Endothelial cell of umbilical vein (primary cell): Measurements from ENCODE around the gene TRAPPC5. TPM values are rescaled to one million over a fixed set of nuclear protein-coding genes. Genes with fewer than 3 reads are reported as not detected.

Source experiments
- BruUV-seq: library from RNA; stranded (reverse); fragments of 400-500 nt; replicated peaks from 2 replicates; lab custom pipeline; 2021; lab: Mats Ljungman, UMichigan
- CTCF ChIA-PET: fragments of 300-600, 350-600 bp; sonication (Branson Sonifier 250); formaldehyde crosslinking; loops from one replicate; lab custom pipeline; 2021; ENCODE audit warnings: antibody characterized with exemption, inconsistent platforms; lab: Charles Lee
- POLR2A ChIA-PET: fragments of 300-600, 350-600 bp; sonication (Branson Sonifier 250); formaldehyde crosslinking; loops from one replicate; lab custom pipeline; 2021; ENCODE audit warnings: antibody characterized with exemption, inconsistent platforms; lab: Charles Lee
- DNase-seq: peaks from one replicate; pipeline ENCODE4 v3.0.0-alpha.2; 2011; ENCODE audit warnings: low read depth, low spot score
- FAIRE-seq: peaks from 2 replicates; lab custom pipeline; 2011; peaks lifted over from hg19 to GRCh38; lab: Jason Lieb, UNC
- H2AFZ ChIP-seq: 2 replicates; pipeline ENCODE4 v1.6.0; 2012; ENCODE audit warnings: low read depth, low read length, control low read depth, inconsistent platforms
- H3K27ac ChIP-seq: 2 replicates; pipeline ENCODE4 v1.5.1; 2011; ENCODE audit warnings: low read depth, mild to moderate bottlenecking, control low read depth, low read length, moderate library complexity; ENCODE audit not compliant: insufficient read depth
- H3K27me3 ChIP-seq, 2 experiments: 2 replicates each; pipeline versions ENCODE4 v1.6.0 to v1.6.1; 2011; ENCODE audit warnings: low read length in 2 of 2, mixed read lengths in 1 of 2; ENCODE audit not compliant: control insufficient read depth in 2 of 2, insufficient read depth in 2 of 2
- H3K36me3 ChIP-seq, 2 experiments: 2 replicates in 1 of 2; 3 replicates in 1 of 2; pipeline ENCODE4 v1.5.1; 2011; ENCODE audit warnings: low read length in 2 of 2, mild to moderate bottlenecking in 1 of 2, moderate library complexity in 1 of 2; ENCODE audit not compliant: control insufficient read depth in 2 of 2, insufficient read depth in 2 of 2; ENCODE audit errors: extremely low read depth in 1 of 2
- H3K4me1 ChIP-seq: 3 replicates; pipeline ENCODE4 v1.5.1; 2011; ENCODE audit warnings: mild to moderate bottlenecking, low read length; ENCODE audit not compliant: control insufficient read depth, insufficient read depth; ENCODE audit errors: extremely low read depth
- H3K4me2 ChIP-seq: 2 replicates; pipeline ENCODE4 v1.6.1; 2011; ENCODE audit warnings: low read length, control low read depth, mixed read lengths; ENCODE audit not compliant: insufficient read depth
- H3K4me3 ChIP-seq, 3 experiments: fragments of 200-600 bp in 1 of 3; sonication (generic), shearing (Covaris generic) in 1 of 3; replicated peaks in 1 of 3; 2 replicates each; pipeline ENCODE4 v1.5.1; 2011 to 2016; ENCODE audit warnings: control low read depth in 3 of 3, low read length in 3 of 3, mild to moderate bottlenecking in 2 of 3, inconsistent platforms in 1 of 3, low read depth in 1 of 3, moderate library complexity in 1 of 3; ENCODE audit not compliant: insufficient read depth in 1 of 3
- H3K79me2 ChIP-seq: 2 replicates; pipeline ENCODE4 v1.6.0; 2012; ENCODE audit warnings: low read length, inconsistent platforms; ENCODE audit not compliant: control insufficient read depth, insufficient read depth
- H3K9ac ChIP-seq: replicated peaks from 2 replicates; pipeline ENCODE3; 2011; ENCODE audit warnings: low read length, control low read depth; ENCODE audit not compliant: insufficient read depth; ENCODE audit errors: extremely low read depth
- H3K9me1 ChIP-seq: replicated peaks from 3 replicates; pipeline ENCODE4 v1.6.0; 2011; ENCODE audit warnings: mild to moderate bottlenecking, low read length; ENCODE audit not compliant: control insufficient read depth, insufficient read depth; ENCODE audit errors: extremely low read depth
- H3K9me3 ChIP-seq: replicated peaks from 2 replicates; pipeline ENCODE4 v1.5.1; 2012; ENCODE audit warnings: low read length, inconsistent platforms; ENCODE audit not compliant: control insufficient read depth, insufficient read depth
- H4K20me1 ChIP-seq: replicated peaks from 2 replicates; pipeline ENCODE3; 2011; ENCODE audit warnings: mild to moderate bottlenecking, low read length; ENCODE audit not compliant: control insufficient read depth, insufficient read depth; ENCODE audit errors: extremely low read depth
- CTCF ChIP-seq, 2 donors: IDR thresholded peaks; 1 replicate in 1 of 2; 2 replicates in 1 of 2; pipeline ENCODE4 v1.5.1; 2011; ENCODE audit warnings: low read length in 2 of 2, mild to moderate bottlenecking in 2 of 2, moderate library complexity in 2 of 2, control low read depth in 1 of 2, inconsistent platforms in 1 of 2, low read depth in 1 of 2; ENCODE audit not compliant: insufficient read depth in 1 of 2; ENCODE audit errors: extremely low read depth in 1 of 2
- EZH2 ChIP-seq: IDR thresholded peaks from 2 replicates; pipeline ENCODE4 v1.6.1; 2012; ENCODE audit warnings: borderline replicate concordance, low read depth, mild to moderate bottlenecking, moderate library complexity, low read length, inconsistent platforms; ENCODE audit not compliant: severe bottlenecking
- FOS ChIP-seq: IDR thresholded peaks from 2 replicates; pipeline ENCODE4 v1.6.1; 2011; ENCODE audit warnings: mild to moderate bottlenecking, low read length, moderate library complexity, borderline replicate concordance; ENCODE audit not compliant: insufficient read depth
- GATA2 ChIP-seq: IDR thresholded peaks from 2 replicates; pipeline ENCODE4 v1.7.0; 2011; ENCODE audit warnings: low read depth, mild to moderate bottlenecking, moderate library complexity, mixed read lengths, low read length; ENCODE audit not compliant: insufficient read length, insufficient read depth
- JUN ChIP-seq: IDR thresholded peaks from 2 replicates; pipeline ENCODE4 v1.6.1; 2011; ENCODE audit warnings: borderline replicate concordance, low read depth; ENCODE audit not compliant: insufficient read length, insufficient read depth
- MAX ChIP-seq: IDR thresholded peaks from 2 replicates; pipeline ENCODE4 v1.6.1; 2011; ENCODE audit not compliant: insufficient read depth, insufficient read length
- MYC ChIP-seq: IDR thresholded peaks from one replicate; pipeline ENCODE4 v1.6.1; 2011; ENCODE audit warnings: mild to moderate bottlenecking, low read depth, low read length
- POLR2A ChIP-seq: IDR thresholded peaks from 2 replicates; pipeline ENCODE4 v1.6.1; 2012; ENCODE audit warnings: low read depth, mild to moderate bottlenecking, control low read depth, low read length
- POLR2AphosphoS5 ChIP-seq: IDR thresholded peaks from 2 replicates; pipeline ENCODE4 v1.6.1; 2012; ENCODE audit warnings: low read depth, mild to moderate bottlenecking, control low read depth, low read length, moderate library complexity; ENCODE audit not compliant: insufficient read depth
- dilution Hi-C: fragments of 300-500 bp; cut with MboI; formaldehyde crosslinking; loops from one replicate; pipeline ENCODE4 v1.15.0; 2019; ENCODE audit warnings: low sequenced_read_pairs; ENCODE audit not compliant: extremely low pct_ligation_motif_present
- intact Hi-C: fragments of 100-400 bp; cut with micrococcal nuclease; formaldehyde crosslinking; loops from one replicate; pipeline ENCODE4 v1.10.0; 2022
- polyA plus RNA-seq, 4 experiments: library from polyadenylated mRNA; depleted of rRNA in 3 of 4; stranded (reverse) in 3 of 4; unstranded in 1 of 4; fragments of >200 nt; gene quantifications; 2 replicates each; pipeline versions ENCODE4 v1.2.1 to v1.2.3, GENCODE V29; 2011 to 2012; ENCODE audit warnings: missing spikeins in 1 of 4
- total RNA-seq: library from RNA; stranded (reverse); gene quantifications from 2 replicates; pipeline ENCODE4 v1.2.3, GENCODE V29; 2021

TRAPPC5 gene
- total and polyA plus RNA-seq, 2 donors (not counting 3 experiments of a cell fraction or from before 2014, with no cell fraction given) = 114 to 172 TPM

GRCh38 chr19:7658219-7658686 is 22.4 kb upstream of the TRAPPC5 start:
- Histone ChIP-seq H3K4me3 (no peak overlapping the region), H3K4me2 (no peak overlapping the region), H3K79me2 (no peaks in the 10 kb centered on the region), H3K9me3 (no peaks in the 10 kb centered on the region), H3K36me3 (no peaks in the 10 kb centered on the region), H3K9me1 (no peaks in the 10 kb centered on the region), H2AFZ (no peak overlapping the region), H3K27me3 (no peaks in the 10 kb centered on the region), H3K9ac (no peak overlapping the region), H3K27ac (no peak overlapping the region), H4K20me1 (no peaks in the 10 kb centered on the region), H3K4me1 (peaks cover 10% of the 10 kb centered on the region)
- ChIA-PET POLR2A (interaction anchor here (0.5 kb wide), 1 partner anchor 14 kb away, joined by 7 read pairs; no protein-coding TSS in a partner anchor), CTCF (interaction anchor here (1.7 kb wide), 1 partner anchor 22 kb away, joined by 6 read pairs; the partner anchor contains the start of gene TRAPPC5)
- intact Hi-C loops = no loop called here
- no TSS peak for BruUV-seq
- dilution Hi-C loops = no loop called here
- TF ChIP-seq MYC (no peak), EZH2 (no peak), GATA2 (no peak), FOS (no peak), POLR2A (no peak), MAX (no peak), CTCF (IDR thresholded peaks at IDR 0.05; ENCODE audit: extremely low read depth in 1 of 2, insufficient read depth in 1 of 2, low read depth in 1 of 2, low read length in 2 of 2) (no peak), POLR2AphosphoS5 (no peak), JUN (no peak)
- DNase-seq = no peak
- FAIRE-seq = no peak
